ENCODE results near the gene ABLIM3.

Gene ABLIM3

GRCh38 chr5:149239917-149240316 lies 98.6 kb downstream of the ABLIM3 start:
- H3K36me3 ChIP-seq (ENCODE audit: insufficient read depth, low read length), result no peaks in the 10 kb centered on the region
- H3F3A ChIP-seq (ENCODE audit: low read depth), result 0 out of 2 replicates have a peak, but pooled peaks cover 5% of the 10 kb centered on the region
- H4K20me1 ChIP-seq (ENCODE audit: insufficient read depth, low read length, poor library complexity, severe bottlenecking), result no peaks in the 10 kb centered on the region
- H3K4me1 ChIP-seq (ENCODE audit: insufficient read depth, low read length, poor library complexity, severe bottlenecking), result peaks cover 24% of the 10 kb centered on the region
- no peaks in the 10 kb centered on the region for H3K79me2 ChIP-seq (ENCODE audit: insufficient read depth, low read length)
- H3K9me3 ChIP-seq (ENCODE audit: insufficient read depth, low read depth, low read length), result no peaks in the 10 kb centered on the region
- peak overlapping the region; percentile 41 for H3K4me3 ChIP-seq (ENCODE audit: low read length, poor library complexity, severe bottlenecking)
- H3K9me2 ChIP-seq (replicated peaks; ENCODE audit: low read depth, low read length), result no peaks in the 10 kb centered on the region
- H3K27me3 ChIP-seq (ENCODE audit: insufficient read depth, low read length, poor library complexity, severe bottlenecking), result no peaks in the 10 kb centered on the region
- H3K4me2 ChIP-seq (ENCODE audit: low read depth, low read length, poor library complexity, severe bottlenecking), result peak overlapping the region; percentile 64
- H3K9ac ChIP-seq (ENCODE audit: low read depth, low read length, poor library complexity, severe bottlenecking), result peak overlapping the region; percentile 58
- TF ChIP-seq EZH2phosphoT487 (IDR thresholded peaks at IDR 0.05; ENCODE audit: borderline replicate concordance), result no peak
- TF ChIP-seq CTCF (conservative IDR thresholded peaks at IDR 0.05; ENCODE audit: low read length), result no peak
- no peak overlapping the region for H2AFZ ChIP-seq (ENCODE audit: low read length)

- H3K36me3 ChIP-seq (ENCODE audit: insufficient read depth, low read length), result no peaks in the 10 kb centered on the region
- H3K27me3 ChIP-seq (ENCODE audit: insufficient read depth, low read length, poor library complexity, severe bottlenecking), result no peaks in the 10 kb centered on the region
- no peaks in the 10 kb centered on the region for H4K20me1 ChIP-seq (ENCODE audit: insufficient read depth, low read length, poor library complexity, severe bottlenecking)
- peak overlapping the region; percentile 64 for H3K4me2 ChIP-seq (ENCODE audit: low read depth, low read length, poor library complexity, severe bottlenecking)
- no peaks in the 10 kb centered on the region for H3K9me3 ChIP-seq (ENCODE audit: insufficient read depth, low read depth, low read length)
- no peaks in the 10 kb centered on the region for H3K79me2 ChIP-seq (ENCODE audit: insufficient read depth, low read length)
- H3F3A ChIP-seq (ENCODE audit: low read depth), result 0 out of 2 replicates have a peak, but pooled peaks cover 5% of the 10 kb centered on the region
- peak overlapping the region; percentile 51 for H3K4me3 ChIP-seq (ENCODE audit: low read length, poor library complexity, severe bottlenecking)
- no peak for TF ChIP-seq EZH2phosphoT487 (IDR thresholded peaks at IDR 0.05; ENCODE audit: borderline replicate concordance)
- TF ChIP-seq CTCF (conservative IDR thresholded peaks at IDR 0.05; ENCODE audit: low read length), result no peak
- peaks cover 24% of the 10 kb centered on the region for H3K4me1 ChIP-seq (ENCODE audit: insufficient read depth, low read length, poor library complexity, severe bottlenecking)
- H2AFZ ChIP-seq (ENCODE audit: low read length), result no peak overlapping the region
- no peaks in the 10 kb centered on the region for H3K9me2 ChIP-seq (replicated peaks; ENCODE audit: low read depth, low read length)
- H3K9ac ChIP-seq (ENCODE audit: low read depth, low read length, poor library complexity, severe bottlenecking), result peak overlapping the region; percentile 67
Measured at GRCh38 chr5:149240354-149240998, 99.2 kb downstream of the ABLIM3 start.

GRCh38 chr5:149242339-149242738 lies 101.0 kb downstream of the ABLIM3 start:
- Histone ChIP-seq H3K36me3 (ENCODE audit: insufficient read depth, low read length) (no peaks in the 10 kb centered on the region), H3K4me3 (ENCODE audit: low read length, poor library complexity, severe bottlenecking) (no peak overlapping the region), H3K9ac (ENCODE audit: low read depth, low read length, poor library complexity, severe bottlenecking) (no peak overlapping the region), H3K27me3 (ENCODE audit: insufficient read depth, low read length, poor library complexity, severe bottlenecking) (no peaks in the 10 kb centered on the region), H3K9me2 (replicated peaks; ENCODE audit: low read depth, low read length) (no peaks in the 10 kb centered on the region), H3F3A (ENCODE audit: low read depth) (0 out of 2 replicates have a peak, but pooled peaks cover 5% of the 10 kb centered on the region), H3K4me2 (ENCODE audit: low read depth, low read length, poor library complexity, severe bottlenecking) (no peak overlapping the region), H3K79me2 (ENCODE audit: insufficient read depth, low read length) (no peaks in the 10 kb centered on the region), H4K20me1 (ENCODE audit: insufficient read depth, low read length, poor library complexity, severe bottlenecking) (no peaks in the 10 kb centered on the region), H2AFZ (ENCODE audit: low read length) (no peak overlapping the region), H3K9me3 (ENCODE audit: insufficient read depth, low read depth, low read length) (no peaks in the 10 kb centered on the region), H3K4me1 (ENCODE audit: insufficient read depth, low read length, poor library complexity, severe bottlenecking) (peaks cover 24% of the 10 kb centered on the region)
- TF ChIP-seq CTCF (conservative IDR thresholded peaks at IDR 0.05; ENCODE audit: low read length) (no peak), EZH2phosphoT487 (IDR thresholded peaks at IDR 0.05; ENCODE audit: borderline replicate concordance) (no peak)
